AG09319 (cell line): ENCODE measurements around the gene CDRT4.

Experiments used
- DNase-seq: peaks from one replicate; pipeline ENCODE4 v3.0.0-alpha.2; 2010; ENCODE audit warnings: low read depth; ENCODE audit errors: extremely low read depth
- CTCF ChIP-seq: IDR thresholded peaks from 2 replicates; pipeline ENCODE4 v1.5.1; 2011; ENCODE audit warnings: low read depth, mild to moderate bottlenecking, inconsistent platforms, low read length, moderate library complexity

CDRT4 gene

GRCh38 chr17:15492186-15492585, 24.8 kb upstream of the CDRT4 start:
- TF ChIP-seq CTCF: no peak
- no peak for DNase-seq

DNA sequence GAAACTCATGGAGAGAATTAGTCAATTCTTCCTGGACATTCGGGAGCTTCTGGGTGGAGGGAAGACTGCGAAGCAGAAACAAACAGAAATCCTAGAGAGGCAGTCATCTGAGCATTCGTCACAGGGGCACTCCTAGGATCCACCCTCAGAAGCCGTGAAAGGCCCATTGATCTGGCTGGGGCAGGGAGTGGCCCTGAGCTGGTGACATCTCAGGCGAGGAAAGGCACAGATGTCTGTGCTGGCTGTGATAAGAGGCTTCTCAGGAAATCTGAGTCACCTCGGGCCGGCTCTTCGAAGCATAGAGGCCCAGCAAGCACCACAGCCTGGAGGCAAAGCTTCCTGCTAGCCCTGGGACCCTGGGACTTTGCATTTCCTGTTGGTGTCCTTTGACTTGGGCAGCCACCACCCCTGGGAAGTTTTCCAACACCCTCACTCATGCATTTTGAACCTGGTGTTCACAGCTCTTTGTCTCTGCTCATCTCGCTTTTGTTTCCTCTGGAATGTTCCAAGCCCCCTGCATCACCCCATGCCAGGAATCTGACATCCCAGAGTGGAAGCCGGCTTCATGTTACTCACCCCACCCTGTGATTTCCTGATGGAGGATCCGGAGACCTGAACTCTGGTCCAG, 23.3 kb upstream of the CDRT4 start:
- no peak for TF ChIP-seq CTCF
- DNase-seq: no peak

DNA sequence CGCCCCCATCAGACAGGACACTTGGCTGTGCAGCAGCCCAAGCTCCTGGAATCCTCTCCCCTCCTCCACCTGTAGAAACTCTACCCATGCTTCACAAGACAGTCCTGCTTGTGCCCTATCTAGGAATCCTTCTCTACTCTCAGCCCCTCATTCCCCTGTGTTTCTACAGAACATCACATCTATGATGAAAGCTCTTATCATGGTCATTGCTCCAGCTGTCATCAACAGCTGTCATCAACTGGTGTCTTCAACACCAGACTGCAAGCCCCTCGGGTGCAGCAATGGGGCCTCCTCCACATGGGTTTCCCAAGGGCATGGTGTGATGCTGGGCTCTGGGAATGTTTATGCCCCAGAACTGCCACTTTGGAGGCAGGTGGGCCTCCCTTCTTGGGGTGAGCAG, 21.1 kb upstream of the CDRT4 start:
- TF ChIP-seq CTCF: no peak
- no peak for DNase-seq

- DNase-seq: no peak
- TF ChIP-seq CTCF: no peak
These were observed 17.6 kb upstream of the CDRT4 start for GRCh38 chr17:15485045-15485444.

GRCh38 chr17:15483431-15483830, 16.0 kb upstream of the CDRT4 start:
- TF ChIP-seq CTCF: no peak
- DNase-seq: no peak

DNA sequence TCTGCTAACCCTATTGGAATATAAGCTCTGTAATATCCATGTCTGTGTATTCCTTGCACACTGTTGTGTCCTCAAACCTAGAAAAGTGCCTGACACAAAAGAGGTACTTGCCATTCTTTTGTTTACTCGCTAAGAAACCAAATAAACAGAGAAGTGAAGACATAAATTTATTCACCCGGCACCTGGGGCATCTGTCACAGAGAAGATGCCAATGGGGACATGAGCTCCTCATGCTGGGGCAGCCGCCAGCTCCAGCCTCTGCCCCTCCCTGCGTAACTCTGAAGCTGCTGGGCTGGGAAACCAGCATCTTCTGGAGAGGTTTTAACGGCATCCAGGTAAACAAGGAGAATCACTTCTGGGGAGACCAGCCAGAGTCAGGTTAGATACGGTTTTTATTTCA, 15.1 kb upstream of the CDRT4 start:
- TF ChIP-seq CTCF: no peak
- no peak for DNase-seq

DNA sequence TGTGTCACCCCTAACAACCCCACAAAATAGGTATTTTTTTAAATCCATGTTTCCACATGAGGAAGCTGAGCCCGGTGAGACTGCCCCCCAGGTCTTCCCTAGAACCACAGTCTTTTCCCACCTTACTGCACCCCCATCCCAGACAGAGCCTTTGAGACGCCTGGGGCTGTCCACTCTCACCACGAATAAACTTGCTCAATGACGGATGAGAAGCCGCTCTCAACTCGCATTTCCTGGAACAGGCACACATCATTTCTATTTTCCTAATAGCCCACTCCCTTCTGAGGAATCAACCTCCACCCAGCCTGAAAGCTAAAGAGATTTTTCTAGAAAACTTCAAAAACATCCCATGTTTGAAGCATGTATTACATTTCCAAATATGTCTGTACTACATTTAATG, 14.1 kb upstream of the CDRT4 start:
- TF ChIP-seq CTCF: no peak
- DNase-seq: no peak
